GM13976 (cell line): ENCODE measurements around the gene TNFRSF25.

Experiments
- DNase-seq: peaks from one replicate; pipeline ENCODE4 v3.0.0; 2012; ENCODE audit warnings: low spot score
- CTCF ChIP-seq: IDR thresholded peaks from 2 replicates; pipeline ENCODE4 v1.5.1; 2012; ENCODE audit warnings: borderline replicate concordance, mild to moderate bottlenecking; ENCODE audit not compliant: insufficient read depth; ENCODE audit errors: extremely low read depth, missing control alignments, control extremely low read depth
- in situ Hi-C: fragments of 300-500 bp; cut with MboI; formaldehyde crosslinking; loops from one replicate; pipeline ENCODE4 v1.12.0; 2022; ENCODE audit warnings: low sequenced_read_pairs, mixed read lengths, inconsistent platforms; ENCODE audit not compliant: unreplicated experiment

TNFRSF25 gene

GRCh38 chr1:6466023-6466422, at the start of gene TNFRSF25:
TNFRSF25 (minus strand) TSS chr1:6466173; CDS start chr1:6466107, 66 bp downstream.
- no peak for TF ChIP-seq CTCF
- DNase-seq: no peak
- in situ Hi-C loops: no loop called here

- no peak for DNase-seq
- TF ChIP-seq CTCF: no peak
These were observed 49.8 kb upstream of the TNFRSF25 start for GRCh38 chr1:6515771-6516170.

GRCh38 chr1:6513320-6513801, 47.4 kb upstream of the TNFRSF25 start:
- DNase-seq: no peak
- in situ Hi-C loops: no loop called here
- no peak for TF ChIP-seq CTCF

More at GRCh38 chr1:6515771-6516170, 49.8 kb upstream of the TNFRSF25 start:
- in situ Hi-C loops: no loop called here

- in situ Hi-C loops: no loop called here
- no peak for DNase-seq
- TF ChIP-seq CTCF: no peak
These were observed 46.9 kb upstream of the TNFRSF25 start for GRCh38 chr1:6512908-6513280.

GRCh38 chr1:6512245-6512907, 46.4 kb upstream of the TNFRSF25 start:
- in situ Hi-C loops: no loop called here
- no peak for DNase-seq
- no peak for TF ChIP-seq CTCF

GRCh38 chr1:6511561-6512244, 45.7 kb upstream of the TNFRSF25 start:
- no peak for TF ChIP-seq CTCF
- no peak for DNase-seq

More at GRCh38 chr1:6511561-6512244, 45.7 kb upstream of the TNFRSF25 start:
- in situ Hi-C loops: no loop called here
